Mesothelial cell of epicardium (in vitro differentiated cells): ENCODE measurements around the gene TENM4. TPM values are rescaled to one million over a fixed set of nuclear protein-coding genes. Genes with fewer than 3 reads are reported as not detected.

Source experiments
- DNase-seq, 2 experiments: peaks; one replicate each; pipeline ENCODE4 v3.0.0; 2021; ENCODE audit warnings: low spot score in 2 of 2; ENCODE audit not compliant: unreplicated experiment in 2 of 2
- H3K27ac Mint-ChIP-seq: 2 replicates; pipeline ENCODE4 v1.8.0; 2021; ENCODE audit warnings: mixed read lengths
- H3K27me3 Mint-ChIP-seq: 2 replicates; pipeline ENCODE4 v1.8.0; 2021; ENCODE audit warnings: low read depth, mixed read lengths
- H3K36me3 Mint-ChIP-seq: 2 replicates; pipeline ENCODE4 v1.8.0; 2021; ENCODE audit warnings: mixed read lengths
- H3K4me1 Mint-ChIP-seq: 2 replicates; pipeline ENCODE4 v1.8.0; 2021; ENCODE audit warnings: mixed read lengths
- H3K4me3 Mint-ChIP-seq: 2 replicates; pipeline ENCODE4 v1.8.0; 2021; ENCODE audit warnings: mild to moderate bottlenecking, moderate library complexity, mixed read lengths
- H3K9me3 Mint-ChIP-seq: 2 replicates; pipeline ENCODE4 v1.8.0; 2021; ENCODE audit warnings: mixed read lengths
- CTCF ChIP-seq: fragments of 200-600 bp; sonication (generic); IDR thresholded peaks from one replicate; pipeline ENCODE4 v1.5.0; 2021; ENCODE audit warnings: antibody characterized with exemption; ENCODE audit not compliant: unreplicated experiment
- total RNA-seq: library from RNA; stranded (reverse); gene quantifications from 3 replicates; pipeline ENCODE4 v1.2.1, GENCODE V29; 2021

The TENM4 gene
- total RNA-seq, 1 donor from 2014 or later, result 187 TPM

GRCh38 chr11:79082280-79082679, 358.6 kb downstream of the TENM4 start:
- H3K36me3 Mint-ChIP-seq, result no peaks in the 10 kb centered on the region
- no peaks in the 10 kb centered on the region for H3K9me3 Mint-ChIP-seq
- no peaks in the 10 kb centered on the region for H3K27me3 Mint-ChIP-seq
- H3K4me1 Mint-ChIP-seq, result peaks cover 78% of the 10 kb centered on the region
- no peak for DNase-seq
- peak overlapping the region; percentile 85 for H3K27ac Mint-ChIP-seq
- no peak for TF ChIP-seq CTCF
- no peak overlapping the region for H3K4me3 Mint-ChIP-seq

- H3K27me3 Mint-ChIP-seq, result no peaks in the 10 kb centered on the region
- peaks cover under 1% of the 10 kb centered on the region for H3K36me3 Mint-ChIP-seq
- H3K27ac Mint-ChIP-seq, result peak overlapping the region; percentile 85
- no peak overlapping the region for H3K4me3 Mint-ChIP-seq
- no peak for DNase-seq
- H3K4me1 Mint-ChIP-seq, result peaks cover 77% of the 10 kb centered on the region
- H3K9me3 Mint-ChIP-seq, result peaks cover 4% of the 10 kb centered on the region
- TF ChIP-seq CTCF, result no peak
These were observed 359.3 kb downstream of the TENM4 start for GRCh38 chr11:79081471-79082031.

GRCh38 chr11:79080551-79080950, 360.3 kb downstream of the TENM4 start:
- no peak overlapping the region for H3K4me3 Mint-ChIP-seq
- DNase-seq, result no peak

GRCh38 chr11:79078999-79079398, 361.8 kb downstream of the TENM4 start:
- peaks cover 10% of the 10 kb centered on the region for H3K36me3 Mint-ChIP-seq
- H3K4me3 Mint-ChIP-seq, result no peak overlapping the region
- H3K9me3 Mint-ChIP-seq, result peaks cover 13% of the 10 kb centered on the region
- peaks cover 67% of the 10 kb centered on the region for H3K4me1 Mint-ChIP-seq
- DNase-seq, result no peak
- peak overlapping the region; percentile 88 for H3K27ac Mint-ChIP-seq
- no peak for TF ChIP-seq CTCF
- H3K27me3 Mint-ChIP-seq, result no peaks in the 10 kb centered on the region

More at GRCh38 chr11:79080551-79080950, 360.3 kb downstream of the TENM4 start:
- H3K27ac Mint-ChIP-seq, result peak overlapping the region; percentile 85
- TF ChIP-seq CTCF, result no peak
- H3K9me3 Mint-ChIP-seq, result peaks cover 13% of the 10 kb centered on the region
- no peaks in the 10 kb centered on the region for H3K27me3 Mint-ChIP-seq
- H3K4me1 Mint-ChIP-seq, result peaks cover 70% of the 10 kb centered on the region
- peaks cover 10% of the 10 kb centered on the region for H3K36me3 Mint-ChIP-seq

GRCh38 chr11:79078456-79078855, 362.4 kb downstream of the TENM4 start:
- H3K27me3 Mint-ChIP-seq, result no peaks in the 10 kb centered on the region

More at GRCh38 chr11:79078456-79078855, 362.4 kb downstream of the TENM4 start:
- H3K27ac Mint-ChIP-seq, result peak overlapping the region; percentile 88
- peaks cover 10% of the 10 kb centered on the region for H3K36me3 Mint-ChIP-seq
- no peak overlapping the region for H3K4me3 Mint-ChIP-seq
- no peak for DNase-seq
- H3K9me3 Mint-ChIP-seq, result peaks cover 13% of the 10 kb centered on the region
- no peak for TF ChIP-seq CTCF
- peaks cover 63% of the 10 kb centered on the region for H3K4me1 Mint-ChIP-seq
